ENCODE data around the gene RPF1. TPM values are rescaled to one million over a fixed set of nuclear protein-coding genes. Genes with fewer than 3 reads are reported as not detected.

Gene RPF1
- total and polyA plus RNA-seq, 2 of the 4 experiments (the other 2 are of a cell fraction) = 28.4 to 30.3 TPM

DNA sequence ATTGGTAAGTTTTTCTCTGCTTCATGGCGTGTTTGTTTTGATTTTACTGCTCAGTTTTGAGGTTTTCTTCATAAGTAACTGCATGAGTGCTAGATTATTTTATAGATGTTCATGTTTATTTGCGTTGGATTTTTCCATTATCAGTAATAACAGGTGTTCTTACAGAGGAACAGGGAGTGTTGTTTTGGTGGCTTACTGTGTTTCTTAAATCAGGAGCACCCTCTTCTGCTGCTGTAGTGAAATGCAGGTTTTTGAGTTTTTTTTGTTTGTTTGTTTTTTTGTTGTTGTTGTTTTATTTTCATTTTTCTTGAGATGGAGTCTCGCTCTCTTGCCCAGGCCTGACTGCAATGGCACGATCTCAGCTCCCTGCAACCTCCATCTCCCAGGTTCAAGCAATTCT is 62.6 kb downstream of the RPF1 start:
- CTCF ChIA-PET = no interaction called here
- intact Hi-C loops (cut with micrococcal nuclease) = loop anchor here (2.0 kb wide), 1 partner anchor 99 kb away; no protein-coding TSS in a partner anchor
- dilution Hi-C loops (cut with HindIII; ENCODE audit: low sequenced_read_pairs, unreplicated experiment) = no loop called here

More for the DNA sequence above, 62.6 kb downstream of the RPF1 start:
- no peak overlapping the region for H3K56ac ChIP-seq (ENCODE audit: extremely low read depth, insufficient read depth, low read length)
- H3K4me2 ChIP-seq (ENCODE audit: low read depth, low read length) = no peak overlapping the region
- no peak overlapping the region for H2BK5ac ChIP-seq (ENCODE audit: low read depth, low read length, poor library complexity, severe bottlenecking)
- H4K20me1 ChIP-seq (ENCODE audit: insufficient read depth, low read length) = no peaks in the 10 kb centered on the region
- H4K8ac ChIP-seq (ENCODE audit: low read depth in 2 of 2, low read length in 2 of 2) = no peak overlapping the region
- no peak overlapping the region for H3K14ac ChIP-seq (replicated peaks; ENCODE audit: low read depth, low read length)
- no CpG with 5 or more reads among the region's 4 CpGs for WGBS, 2 experiments (ENCODE audit: extremely low coverage in 2 of 2, insufficient read length in 1 of 2)
- H3K4me3 ChIP-seq (ENCODE audit: insufficient read depth, low read depth, low read length) = no peak overlapping the region
- no peak overlapping the region for H3K4ac ChIP-seq (ENCODE audit: low read depth, low read length)
- peaks cover 2% of the 10 kb centered on the region; the same call in 1 of the 2 replicates for H3K36me3 ChIP-seq (ENCODE audit: control insufficient read depth, insufficient read depth, low read length)
- H4K5ac ChIP-seq (ENCODE audit: low read depth, low read length) = no peak overlapping the region
- H3K4me1 ChIP-seq (ENCODE audit: control insufficient read depth, insufficient read depth, low read length) = no peaks in the 10 kb centered on the region
- H3K23ac ChIP-seq (ENCODE audit: low read depth, low read length) = no peak overlapping the region
- H2AK5ac ChIP-seq (ENCODE audit: low read depth, low read length) = no peak overlapping the region
- H2BK120ac ChIP-seq (ENCODE audit: low read depth, low read length) = no peak overlapping the region
- ATAC-seq (ENCODE audit: low read depth) (no peak), DNase-seq (no peak)
- no peaks in the 10 kb centered on the region for H3K9me3 ChIP-seq (ENCODE audit: control insufficient read depth, insufficient read depth, low read length)
- no peak overlapping the region for H2AFZ ChIP-seq (replicated peaks; ENCODE audit: low read length, poor library complexity)
- H4K91ac ChIP-seq (ENCODE audit: insufficient read depth, low read depth, low read length) = no peak overlapping the region
- H2BK15ac ChIP-seq (ENCODE audit: low read depth, low read length) = no peak overlapping the region
- BruUV-seq (replicated peaks) = no TSS peak
- POLR2A ChIA-PET (ENCODE audit: unreplicated experiment) = no interaction called here
- no peaks in the 10 kb centered on the region for H3K9me1 ChIP-seq (ENCODE audit: insufficient read depth, low read length)
- H2BK20ac ChIP-seq (ENCODE audit: low read depth, low read length) = no peak overlapping the region
- H3K9ac ChIP-seq (ENCODE audit: low read depth, low read length) = no peak overlapping the region
- in situ Hi-C loops (cut with MboI; ENCODE audit: low sequenced_read_pairs) = no loop called here
- no peak overlapping the region for H3K18ac ChIP-seq (ENCODE audit: low read depth, low read length)
- no peak overlapping the region for H2AK9ac ChIP-seq (replicated peaks; ENCODE audit: low read depth, low read length, poor library complexity)
- H3K27me3 ChIP-seq (ENCODE audit: control insufficient read depth, insufficient read depth, low read length) = no peaks in the 10 kb centered on the region
- H3K79me1 ChIP-seq (ENCODE audit: low read depth in 1 of 2, low read length in 2 of 2) = no peaks in the 10 kb centered on the region; a peak in 1 of 4 replicates
- H3K27ac ChIP-seq (ENCODE audit: insufficient read depth, low read length) = no peak overlapping the region
- TF ChIP-seq, protein P1, sequence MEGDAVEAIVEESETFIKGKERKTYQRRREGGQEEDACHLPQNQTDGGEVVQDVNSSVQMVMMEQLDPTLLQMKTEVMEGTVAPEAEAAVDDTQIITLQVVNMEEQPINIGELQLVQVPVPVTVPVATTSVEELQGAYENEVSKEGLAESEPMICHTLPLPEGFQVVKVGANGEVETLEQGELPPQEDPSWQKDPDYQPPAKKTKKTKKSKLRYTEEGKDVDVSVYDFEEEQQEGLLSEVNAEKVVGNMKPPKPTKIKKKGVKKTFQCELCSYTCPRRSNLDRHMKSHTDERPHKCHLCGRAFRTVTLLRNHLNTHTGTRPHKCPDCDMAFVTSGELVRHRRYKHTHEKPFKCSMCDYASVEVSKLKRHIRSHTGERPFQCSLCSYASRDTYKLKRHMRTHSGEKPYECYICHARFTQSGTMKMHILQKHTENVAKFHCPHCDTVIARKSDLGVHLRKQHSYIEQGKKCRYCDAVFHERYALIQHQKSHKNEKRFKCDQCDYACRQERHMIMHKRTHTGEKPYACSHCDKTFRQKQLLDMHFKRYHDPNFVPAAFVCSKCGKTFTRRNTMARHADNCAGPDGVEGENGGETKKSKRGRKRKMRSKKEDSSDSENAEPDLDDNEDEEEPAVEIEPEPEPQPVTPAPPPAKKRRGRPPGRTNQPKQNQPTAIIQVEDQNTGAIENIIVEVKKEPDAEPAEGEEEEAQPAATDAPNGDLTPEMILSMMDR (conservative IDR thresholded peaks at IDR 0.05; ENCODE audit: low read depth, low read length) = no peak
- TF ChIP-seq CEBPB (IDR thresholded peaks at IDR 0.05; ENCODE audit: low read depth, low read length) (no peak), MAZ (IDR thresholded peaks at IDR 0.05; ENCODE audit: borderline replicate concordance, low read depth, low read length) (no peak), RCOR1 (IDR thresholded peaks at IDR 0.05; ENCODE audit: insufficient replicate concordance, low read length) (no peak), MXI1 (IDR thresholded peaks at IDR 0.05; ENCODE audit: borderline replicate concordance, low read depth, low read length) (no peak), FOS (IDR thresholded peaks at IDR 0.05; ENCODE audit: low read depth, low read length) (no peak), RAD21 (IDR thresholded peaks at IDR 0.05; ENCODE audit: low read length) (no peak), RFX5 (IDR thresholded peaks at IDR 0.05; ENCODE audit: low read depth, low read length) (no peak), MAFK (IDR thresholded peaks at IDR 0.05; ENCODE audit: low read depth, low read length) (no peak), CHD1 (IDR thresholded peaks at IDR 0.05; ENCODE audit: low read depth, low read length) (no peak), SMC3 (IDR thresholded peaks at IDR 0.05; ENCODE audit: low read depth, low read length) (no peak), POLR2A (IDR thresholded peaks at IDR 0.05; ENCODE audit: low read depth, low read length) (no peak), NFE2L2 (IDR thresholded peaks at IDR 0.05; ENCODE audit: low read depth, low read length) (no peak), BHLHE40 (IDR thresholded peaks at IDR 0.05; ENCODE audit: low read depth, low read length) (no peak)
- TF ChIP-seq, protein P2, sequence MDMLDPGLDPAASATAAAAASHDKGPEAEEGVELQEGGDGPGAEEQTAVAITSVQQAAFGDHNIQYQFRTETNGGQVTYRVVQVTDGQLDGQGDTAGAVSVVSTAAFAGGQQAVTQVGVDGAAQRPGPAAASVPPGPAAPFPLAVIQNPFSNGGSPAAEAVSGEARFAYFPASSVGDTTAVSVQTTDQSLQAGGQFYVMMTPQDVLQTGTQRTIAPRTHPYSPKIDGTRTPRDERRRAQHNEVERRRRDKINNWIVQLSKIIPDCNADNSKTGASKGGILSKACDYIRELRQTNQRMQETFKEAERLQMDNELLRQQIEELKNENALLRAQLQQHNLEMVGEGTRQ (IDR thresholded peaks at IDR 0.05; ENCODE audit: low read depth, low read length) = no peak
- TF ChIP-seq, protein P3, sequence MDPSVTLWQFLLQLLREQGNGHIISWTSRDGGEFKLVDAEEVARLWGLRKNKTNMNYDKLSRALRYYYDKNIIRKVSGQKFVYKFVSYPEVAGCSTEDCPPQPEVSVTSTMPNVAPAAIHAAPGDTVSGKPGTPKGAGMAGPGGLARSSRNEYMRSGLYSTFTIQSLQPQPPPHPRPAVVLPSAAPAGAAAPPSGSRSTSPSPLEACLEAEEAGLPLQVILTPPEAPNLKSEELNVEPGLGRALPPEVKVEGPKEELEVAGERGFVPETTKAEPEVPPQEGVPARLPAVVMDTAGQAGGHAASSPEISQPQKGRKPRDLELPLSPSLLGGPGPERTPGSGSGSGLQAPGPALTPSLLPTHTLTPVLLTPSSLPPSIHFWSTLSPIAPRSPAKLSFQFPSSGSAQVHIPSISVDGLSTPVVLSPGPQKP (IDR thresholded peaks at IDR 0.05; ENCODE audit: borderline replicate concordance, low read depth, low read length) = no peak

All from IMR-90 (cell line).